Epithelial cell of esophagus (primary cell): ENCODE results near the gene NELL1.

ENCODE experiments used
- DNase-seq: peaks from one replicate; pipeline ENCODE4 v3.0.0; 2010; ENCODE audit warnings: low read depth
- H3K4me3 ChIP-seq: 2 replicates; pipeline ENCODE4 v1.5.1; 2011; ENCODE audit warnings: mild to moderate bottlenecking, low read length, control low read depth
- CTCF ChIP-seq: IDR thresholded peaks from 2 replicates; pipeline ENCODE4 v1.5.1; 2011; ENCODE audit warnings: low read depth, mild to moderate bottlenecking, low read length, control low read depth, inconsistent platforms; ENCODE audit not compliant: insufficient read depth; ENCODE audit errors: missing control alignments

The NELL1 gene

GRCh38 chr11:20824773-20825172 is 155.4 kb downstream of the NELL1 start:
- no peak for TF ChIP-seq CTCF
- no peak overlapping the region for H3K4me3 ChIP-seq
- no peak for DNase-seq

- H3K4me3 ChIP-seq = no peak overlapping the region
- no peak for TF ChIP-seq CTCF
- no peak for DNase-seq
Measured at GRCh38 chr11:20835561-20835960, 166.2 kb downstream of the NELL1 start.

GRCh38 chr11:20839231-20839630 is 169.8 kb downstream of the NELL1 start:
- TF ChIP-seq CTCF = no peak
- no peak overlapping the region for H3K4me3 ChIP-seq
- DNase-seq = no peak

GRCh38 chr11:20840341-20840740 is 171.0 kb downstream of the NELL1 start:
- no peak for DNase-seq
- TF ChIP-seq CTCF = no peak
- no peak overlapping the region for H3K4me3 ChIP-seq

GRCh38 chr11:20844216-20844615 is 174.8 kb downstream of the NELL1 start:
- DNase-seq = no peak
- no peak overlapping the region for H3K4me3 ChIP-seq
- no peak for TF ChIP-seq CTCF

- DNase-seq = no peak
- TF ChIP-seq CTCF = no peak
Measured at GRCh38 chr11:20844630-20845029, 175.2 kb downstream of the NELL1 start.

GRCh38 chr11:20854215-20854955 is 185.0 kb downstream of the NELL1 start:
- DNase-seq = no peak
- no peak for TF ChIP-seq CTCF
- H3K4me3 ChIP-seq = no peak overlapping the region

More at GRCh38 chr11:20844630-20845029, 175.2 kb downstream of the NELL1 start:
- H3K4me3 ChIP-seq = no peak overlapping the region
